ENCODE measurements around the gene CHD8. TPM values are rescaled to one million over a fixed set of nuclear protein-coding genes. Genes with fewer than 3 reads are reported as not detected.

The CHD8 gene
- total RNA-seq, 1 experiment from 2014 or later: 135 TPM

DNA sequence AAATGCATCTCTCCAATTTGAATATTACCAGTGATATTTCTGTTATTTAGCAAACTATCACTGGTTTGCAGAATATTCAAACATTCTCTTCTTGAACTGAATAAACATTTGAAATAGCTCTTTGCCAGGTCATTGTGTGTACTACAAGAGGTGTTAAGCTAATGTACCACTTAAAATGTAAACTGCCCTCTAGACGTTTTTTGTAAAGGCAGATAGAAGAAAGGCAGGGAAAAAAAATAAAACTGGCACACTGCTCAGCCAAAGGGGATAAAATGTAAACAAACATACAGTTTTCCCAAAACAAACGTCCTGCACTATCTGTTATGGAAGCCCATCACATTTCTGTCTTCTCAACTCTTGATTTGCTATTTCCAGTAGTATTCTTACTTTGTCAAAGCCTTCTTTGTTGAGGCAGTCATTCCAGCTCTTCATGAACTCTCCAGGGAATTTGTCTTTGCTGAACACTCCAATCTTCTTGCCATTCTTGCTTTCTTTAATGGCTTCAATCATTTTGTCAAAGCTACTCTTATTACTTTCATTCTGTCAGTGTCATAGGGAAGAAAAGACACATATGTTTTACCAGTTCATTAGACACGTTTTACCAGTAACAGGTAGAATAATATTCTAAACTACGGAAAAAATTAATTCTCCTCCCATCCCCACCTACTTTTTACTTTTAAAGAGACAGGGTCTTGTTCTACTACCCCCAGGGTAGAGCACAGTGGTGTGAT is 85.8 kb downstream of the CHD8 start:
- Mint-ChIP-seq H3K4me1 (no peaks in the 10 kb centered on the region), H3K36me3 (ENCODE audit: insufficient read depth in 1 of 3, low read depth in 3 of 3) (peaks cover 40 to 84% (median 83%) of the 10 kb centered on the region in 3 experiments; a peak in 6 of 7 replicates), H3K27me3 (ENCODE audit: low read depth) (no peaks in the 10 kb centered on the region), H3K9me3 (no peaks in the 10 kb centered on the region), H3K27ac (no peak overlapping the region; a peak in 2 of 7 replicates), H3K4me3 (no peak overlapping the region)
- Histone ChIP-seq H4K8ac (replicated peaks; ENCODE audit: insufficient read length, low read depth, low read length) (no peak overlapping the region), H3K4me1 (ENCODE audit: insufficient read depth, low read length) (no peaks in the 10 kb centered on the region), H3T11ph (ENCODE audit: low read length) (no peak overlapping the region), H2BK12ac (ENCODE audit: insufficient read length, low read depth, low read length) (no peak overlapping the region), H3K56ac (ENCODE audit: insufficient read length, low read depth, low read length) (no peak overlapping the region), H4K91ac (ENCODE audit: insufficient read length, low read depth, low read length) (no peak overlapping the region), H3K27ac (ENCODE audit: insufficient read length, low read depth, low read length) (no peak overlapping the region), H4K20me1 (ENCODE audit: control insufficient read depth, insufficient read depth, insufficient read length) (no peaks in the 10 kb centered on the region), H3K79me2 (ENCODE audit: insufficient read depth, low read length) (no peaks in the 10 kb centered on the region), H3K4ac (ENCODE audit: low read depth, low read length) (no peak overlapping the region), H3K4me2 (ENCODE audit: insufficient read depth, insufficient read length, low read length) (no peak overlapping the region), H3K23ac (ENCODE audit: insufficient read length, low read depth, low read length) (no peak overlapping the region), H2BK120ac (ENCODE audit: low read depth, low read length, poor library complexity, severe bottlenecking) (no peak overlapping the region), H2AK5ac (ENCODE audit: insufficient read length, low read length) (no peak overlapping the region), H3K27me3 (ENCODE audit: insufficient read depth, low read length) (no peaks in the 10 kb centered on the region), H3K14ac (ENCODE audit: insufficient read depth, low read length) (no peak overlapping the region), H3K9me3 (ENCODE audit: control insufficient read depth, low read depth, low read length) (no peaks in the 10 kb centered on the region), H2BK15ac (ENCODE audit: low read depth, low read length) (no peak overlapping the region), H2AFZ (ENCODE audit: low read length) (no peak overlapping the region), H3K23me2 (ENCODE audit: insufficient read length, low read depth, low read length, poor library complexity, severe bottlenecking) (no peaks in the 10 kb centered on the region), H3K9ac (ENCODE audit: extremely low read depth, insufficient read length, low read length) (no peak overlapping the region), H2BK20ac (ENCODE audit: low read depth, low read length, poor library complexity, severe bottlenecking) (no peak overlapping the region), H3K79me1 (ENCODE audit: insufficient read depth, low read depth, low read length, poor library complexity, severe bottlenecking) (no peaks in the 10 kb centered on the region), H2BK5ac (ENCODE audit: insufficient read length, low read length) (no peak overlapping the region), H4K5ac (ENCODE audit: insufficient read length, low read depth, low read length) (no peak overlapping the region), H3K18ac (ENCODE audit: insufficient read length, low read depth, low read length) (no peak overlapping the region)
- no peak for DNase-seq
- WGBS (ENCODE audit: extremely low coverage, insufficient read length, low lambda C conversion rate): no CpG with 5 or more reads among the region's 4 CpGs
- TF ChIP-seq CTCF (conservative IDR thresholded peaks at IDR 0.05): no peak
